Subcutaneous adipose tissue (tissue), 4 donors: ENCODE measurements around the gene USP1. TPM values are rescaled to one million over a fixed set of nuclear protein-coding genes. Genes with fewer than 3 reads are reported as not detected.

Source experiments
- CTCF ChIP-seq: fragments of 450-650 bp; IDR thresholded peaks from one replicate; pipeline ENCODE4 v1.5.1; 2016; ENCODE audit warnings: low read depth, mild to moderate bottlenecking, control low read depth, antibody characterized with exemption, moderate library complexity
- total RNA-seq, 4 donors: library from RNA; depleted of rRNA; stranded (reverse); fragments of >200 nt; gene quantifications; one replicate each; pipeline ENCODE4 v1.1.0, GENCODE V29; 2016

USP1 gene
- total RNA-seq, 4 donors from 2014 or later, result 16.0 to 31.5 (median 20.7) TPM

- TF ChIP-seq CTCF, result no peak
Observed at GRCh38 chr1:62407398-62408009, 29.3 kb upstream of the USP1 start.

- TF ChIP-seq CTCF, result no peak
Observed at GRCh38 chr1:62415687-62416086, 21.2 kb upstream of the USP1 start.

GRCh38 chr1:62417351-62417999 lies 19.4 kb upstream of the USP1 start:
- TF ChIP-seq CTCF, result no peak

GRCh38 chr1:62420214-62420613 lies 16.6 kb upstream of the USP1 start:
- TF ChIP-seq CTCF, result no peak

GRCh38 chr1:62423580-62424242 lies 13.1 kb upstream of the USP1 start:
- no peak for TF ChIP-seq CTCF

- TF ChIP-seq CTCF, result no peak
Observed at GRCh38 chr1:62424411-62424810, 12.4 kb upstream of the USP1 start.

GRCh38 chr1:62425041-62425440 lies 11.8 kb upstream of the USP1 start:
- TF ChIP-seq CTCF, result no peak
